NCI-H1105 treated with DMSO at 0.1 percent for 48 hours (cell line): ENCODE measurements around the gene RAB4B.
"Not testable (repeated sequence)": the region's sequence is repeated elsewhere in the genome, so short reads cannot be mapped to it uniquely, and the experiment has no call there.

Experiments used
- DNase-seq: peaks from one replicate; lab custom pipeline; 2025; lab: John Stamatoyannopoulos, UW

Gene RAB4B

GRCh38 chr19:40803857-40804782, 26.1 kb downstream of the RAB4B start:
- DNase-seq, result no peak

DNA sequence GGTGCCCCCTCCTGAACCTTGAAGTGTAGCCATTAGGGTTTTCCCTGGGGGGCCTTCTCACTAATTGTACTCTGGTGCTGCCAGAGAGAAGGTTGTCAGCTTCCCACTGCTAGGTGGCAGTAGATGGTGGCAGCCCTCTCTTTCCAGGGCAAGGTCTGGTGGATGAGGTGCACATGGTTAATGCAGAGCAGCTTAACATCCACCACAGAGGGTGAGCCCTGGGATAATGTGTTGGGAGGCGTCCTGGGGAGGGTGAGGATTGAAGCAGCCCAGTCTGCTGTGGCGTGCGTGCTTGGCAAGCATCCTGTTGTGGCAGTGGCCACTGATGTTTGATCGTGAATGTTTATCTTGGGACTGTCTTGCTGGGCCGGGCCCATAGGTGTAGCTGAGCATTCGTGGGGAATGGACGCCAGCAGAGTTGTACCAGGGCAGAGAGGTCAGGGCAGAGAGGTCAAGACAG, 26.8 kb downstream of the RAB4B start:
- DNase-seq, result no peak

- no peak for DNase-seq
Observed at GRCh38 chr19:40805258-40805868, 27.3 kb downstream of the RAB4B start.

DNA sequence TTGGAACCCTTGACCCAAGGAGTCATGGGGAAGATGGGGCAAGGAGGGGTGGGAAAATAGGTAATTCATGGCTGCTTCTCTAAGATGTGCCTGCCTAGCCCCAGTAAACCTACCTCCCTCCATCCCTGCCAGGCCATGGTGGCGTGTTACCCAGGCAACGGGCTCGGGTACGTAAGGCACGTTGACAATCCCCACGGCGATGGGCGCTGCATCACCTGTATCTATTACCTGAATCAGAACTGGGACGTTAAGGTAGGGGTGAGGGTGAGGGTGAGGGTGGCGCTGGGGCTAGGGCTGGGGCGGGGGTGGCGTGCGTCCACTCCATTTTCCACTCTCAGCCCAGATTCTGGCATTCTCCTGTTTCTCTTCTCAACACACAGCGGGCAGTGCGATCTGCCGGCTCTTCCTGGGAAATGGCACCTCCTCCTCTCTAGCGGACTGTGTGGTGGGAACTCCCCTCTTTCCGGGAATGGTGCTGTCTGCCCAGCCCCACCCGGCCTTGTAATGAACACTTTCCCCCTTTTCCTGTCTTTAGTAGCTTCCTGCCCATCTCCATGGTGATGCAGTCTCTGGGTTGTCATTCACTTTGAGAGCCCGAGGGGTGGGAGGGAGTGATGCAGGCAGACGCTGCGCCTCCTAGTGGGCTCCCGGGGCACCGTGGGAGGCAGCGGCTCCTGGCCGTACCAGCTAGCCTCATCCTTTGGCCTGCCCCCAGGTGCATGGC, 28.5 kb downstream of the RAB4B start:
- DNase-seq, result peak; percentile 4

- DNase-seq, result no peak
Observed at GRCh38 chr19:40807147-40808020, 29.3 kb downstream of the RAB4B start.

DNA sequence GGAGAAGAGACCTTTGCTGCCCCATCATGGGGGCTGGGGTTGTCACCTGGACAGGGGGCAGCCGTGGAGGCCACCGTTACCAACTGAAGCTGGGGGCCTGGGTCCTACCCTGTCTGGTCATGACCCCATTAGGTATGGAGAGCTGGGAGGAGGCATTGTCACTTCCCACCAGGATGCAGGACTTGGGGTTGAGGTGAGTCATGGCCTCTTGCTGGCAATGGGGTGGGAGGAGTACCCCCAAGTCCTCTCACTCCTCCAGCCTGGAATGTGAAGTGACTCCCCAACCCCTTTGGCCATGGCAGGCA, 29.9 kb downstream of the RAB4B start:
- DNase-seq, result no peak

- DNase-seq, result no peak
Observed at GRCh38 chr19:40808497-40808896, 30.4 kb downstream of the RAB4B start.

- no peak for DNase-seq
Observed at GRCh38 chr19:40809358-40810086, 31.5 kb downstream of the RAB4B start.

GRCh38 chr19:40810160-40810559, 32.1 kb downstream of the RAB4B start:
- no peak for DNase-seq

- DNase-seq, result peak; percentile 47
Observed at GRCh38 chr19:40810649-40811408, 32.8 kb downstream of the RAB4B start.

DNA sequence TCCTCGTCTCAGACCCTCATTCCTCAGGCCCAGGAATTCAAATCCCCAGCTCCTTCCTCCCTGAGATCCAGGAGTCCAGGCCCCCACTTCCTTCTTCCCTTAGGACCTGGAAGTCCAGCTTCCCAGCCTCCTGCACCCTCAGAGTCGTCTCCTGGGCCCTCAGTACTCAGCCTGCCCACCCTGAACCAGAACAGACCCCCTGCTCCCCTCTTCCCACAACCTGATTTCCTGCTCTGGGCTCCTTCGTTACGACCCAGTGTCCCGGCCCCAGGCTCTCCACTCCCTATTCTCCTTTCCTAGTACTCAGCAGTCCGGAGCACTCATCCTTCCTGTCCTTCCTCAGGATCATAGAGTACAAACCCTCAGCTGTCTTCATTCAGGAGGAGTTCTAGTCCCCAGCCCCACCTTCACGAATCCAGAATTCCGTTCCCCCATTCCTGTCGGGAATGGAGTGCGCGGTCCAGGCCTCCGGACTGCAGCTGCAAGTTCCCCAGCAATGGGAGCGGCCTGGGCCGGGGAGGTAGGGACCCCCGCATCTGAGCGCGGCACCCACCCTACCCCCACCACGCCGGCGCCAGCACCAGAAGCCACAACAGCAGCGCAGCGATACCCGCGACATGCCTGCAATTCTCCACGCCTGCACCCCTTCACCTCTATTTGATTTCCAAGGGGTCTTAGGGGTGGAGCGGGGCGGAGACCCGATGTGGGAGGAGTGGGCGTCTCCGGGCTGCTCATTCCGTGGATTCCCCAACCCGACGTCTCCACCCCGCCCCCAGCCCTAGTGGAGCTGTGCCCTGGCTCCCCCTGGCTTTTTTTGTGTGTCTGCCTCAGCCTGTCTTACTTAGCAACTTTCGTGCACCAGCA, 33.7 kb downstream of the RAB4B start:
- no peak for DNase-seq

DNA sequence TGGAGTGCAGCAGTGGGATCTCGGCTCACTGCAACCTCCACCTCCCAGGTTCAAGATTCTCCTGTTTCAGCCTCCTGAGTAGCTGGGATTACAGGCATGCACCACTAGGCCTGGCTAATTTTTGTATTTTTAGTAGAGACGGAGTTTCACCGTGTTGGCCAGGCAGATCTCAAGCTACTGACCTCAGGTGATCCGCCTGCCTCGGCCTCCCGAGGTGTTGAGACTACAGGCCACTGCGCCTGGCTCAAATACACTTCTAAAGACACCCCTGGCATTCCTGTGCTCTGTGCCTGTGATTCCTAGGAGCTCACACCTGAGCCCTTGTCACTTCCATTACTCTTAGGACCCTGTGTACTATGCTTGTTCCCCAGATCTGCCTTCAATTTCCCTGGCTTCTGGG, 34.5 kb downstream of the RAB4B start:
- DNase-seq, result not testable (repeated sequence)

DNA sequence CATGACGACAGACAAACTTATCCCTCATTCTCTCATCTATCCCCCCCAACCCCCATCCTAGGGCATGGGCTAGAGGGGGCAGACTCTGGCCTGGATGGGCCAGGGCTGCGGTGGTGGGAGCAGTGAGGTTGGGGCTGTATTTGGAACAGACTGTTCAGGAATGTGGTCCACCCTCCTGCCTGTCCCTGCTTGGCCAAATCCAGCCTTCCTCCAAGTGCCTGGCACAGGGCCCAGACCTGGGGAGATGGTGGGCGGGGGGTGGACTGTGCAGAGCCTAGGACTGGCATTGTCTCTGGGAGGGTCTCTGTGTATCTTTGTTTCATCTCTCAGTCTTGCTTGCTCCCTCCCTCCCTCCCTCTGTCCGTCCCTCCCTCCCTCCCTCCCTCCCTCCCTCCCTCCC, 35.1 kb downstream of the RAB4B start:
- no peak for DNase-seq

DNA sequence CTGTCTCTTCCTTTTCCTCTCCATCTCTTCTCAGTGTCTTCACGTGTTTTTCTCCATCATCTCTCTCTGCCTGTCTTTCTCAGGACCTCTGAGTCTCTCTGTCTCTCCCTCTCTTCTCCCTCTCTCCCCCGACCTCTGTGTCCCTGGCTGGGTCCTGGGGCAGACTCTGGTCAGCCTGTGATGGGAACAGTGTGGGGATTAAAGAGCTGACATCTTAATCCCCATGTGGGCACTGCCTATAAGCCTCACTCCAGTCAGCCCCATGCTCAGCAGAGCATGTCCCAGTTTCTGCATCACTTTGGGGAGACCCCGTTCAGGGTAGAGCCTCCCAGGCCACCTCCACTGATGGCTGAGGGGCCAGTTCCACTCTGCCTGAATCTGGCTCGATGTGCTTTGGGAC, 37.2 kb downstream of the RAB4B start:
- DNase-seq, result no peak

DNA sequence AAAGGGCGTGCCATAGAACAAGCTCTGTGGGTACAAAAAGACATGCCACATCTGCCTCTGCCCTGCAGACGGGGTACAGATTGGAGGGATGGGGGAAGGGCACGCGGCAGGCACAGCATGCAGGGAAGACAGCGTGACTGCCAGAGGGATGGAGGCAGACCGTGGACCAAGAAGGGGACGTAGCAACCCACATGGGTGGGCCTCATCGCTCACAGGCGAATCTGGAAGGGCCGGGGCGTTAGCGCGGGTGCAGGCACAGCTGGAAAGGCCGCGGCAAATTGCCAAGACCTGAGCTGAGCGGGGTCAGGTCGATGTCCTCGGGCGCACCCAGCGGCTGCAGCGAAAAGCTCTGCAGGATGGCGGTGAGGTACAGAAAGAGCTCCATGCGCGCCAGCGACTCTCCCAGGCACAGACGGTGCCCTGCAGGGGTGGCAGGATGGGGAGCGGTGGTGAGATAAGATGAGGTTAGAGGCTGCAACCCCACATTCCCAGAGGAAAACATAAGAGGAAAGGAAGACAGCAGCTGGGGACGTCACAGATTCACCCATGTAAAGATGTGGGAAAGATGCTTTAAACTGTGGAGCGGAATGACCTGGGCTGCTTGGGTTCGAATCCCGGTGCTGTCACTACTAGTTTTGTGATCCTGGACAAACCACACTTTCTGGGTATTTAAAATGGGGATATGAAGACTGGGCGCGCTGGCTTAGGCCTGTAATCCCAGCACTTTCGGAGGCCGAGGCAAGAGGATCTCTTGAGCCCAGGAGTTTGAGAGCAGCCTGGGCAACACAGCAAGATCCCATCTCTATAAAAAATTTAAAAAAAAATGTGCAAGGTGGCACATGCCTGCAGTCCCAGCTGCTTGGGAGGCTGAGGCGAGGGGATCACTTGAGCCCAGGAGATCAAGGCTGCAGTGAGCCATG, 40.7 kb downstream of the RAB4B start:
- peak; percentile 44 for DNase-seq

GRCh38 chr19:40819479-40820234, 41.6 kb downstream of the RAB4B start:
- peak; percentile 30 for DNase-seq

GRCh38 chr19:40822161-40822560, 44.1 kb downstream of the RAB4B start:
- no peak for DNase-seq
